H1 (cell line): ENCODE results near the gene CYB5R3. TPM values are rescaled to one million over a fixed set of nuclear protein-coding genes. Genes with fewer than 3 reads are reported as not detected.
"Not testable (repeated sequence)": the region's sequence is repeated elsewhere in the genome, so short reads cannot be mapped to it uniquely, and the experiment has no call there.

Source experiments
- CTCF ChIA-PET: fragments of 300-600 bp; sonication (Branson Sonifier 250); formaldehyde crosslinking; loops from one replicate; lab custom pipeline; 2021; ENCODE audit not compliant: partially characterized antibody; lab: Charles Lee
- POLR2A ChIA-PET: fragments of 300-600 bp; sonication (Branson Sonifier 250); formaldehyde crosslinking; loops from one replicate; lab custom pipeline; 2021; ENCODE audit warnings: inconsistent platforms; ENCODE audit not compliant: partially characterized antibody; lab: Charles Lee
- DNase-seq, 2 experiments: peaks; one replicate each; pipeline versions ENCODE4 v3.0.0 to v3.0.0-alpha.2; 2010 to 2022; ENCODE audit warnings: low spot score in 2 of 2, low read depth in 1 of 2, mixed read lengths in 1 of 2
- FAIRE-seq: peaks from 2 replicates; lab custom pipeline; 2011; peaks lifted over from hg19 to GRCh38; lab: Jason Lieb, UNC
- H2AFZ ChIP-seq: 2 replicates; pipeline ENCODE4 v1.8.1; 2012; ENCODE audit warnings: low read length, inconsistent platforms
- H2AK5ac ChIP-seq: 2 replicates; pipeline ENCODE4 v1.6.1; 2013; ENCODE audit warnings: low read depth, low read length
- H2BK120ac ChIP-seq: replicated peaks from 2 replicates; pipeline ENCODE3; 2013; ENCODE audit warnings: low read depth, low read length, inconsistent platforms
- H2BK12ac ChIP-seq: 2 replicates; pipeline ENCODE4 v1.6.1; 2013; ENCODE audit warnings: low read depth, low read length
- H2BK15ac ChIP-seq: 2 replicates; pipeline ENCODE4 v1.6.1; 2013; ENCODE audit warnings: low read length
- H2BK20ac ChIP-seq: 2 replicates; pipeline ENCODE4 v1.6.1; 2013; ENCODE audit warnings: low read length
- H2BK5ac ChIP-seq: 2 replicates; pipeline ENCODE4 v1.6.1; 2013; ENCODE audit warnings: low read depth, low read length
- H3K14ac ChIP-seq: 2 replicates; pipeline ENCODE4 v1.6.1; 2013; ENCODE audit warnings: inconsistent platforms; ENCODE audit not compliant: insufficient read length
- H3K18ac ChIP-seq: 2 replicates; pipeline ENCODE4 v1.6.1; 2013; ENCODE audit warnings: low read length; ENCODE audit errors: extremely low read depth
- H3K23ac ChIP-seq: 2 replicates; pipeline ENCODE4 v1.6.1; 2013; ENCODE audit warnings: inconsistent platforms; ENCODE audit not compliant: insufficient read length
- H3K23me2 ChIP-seq: 2 replicates; pipeline ENCODE4 v1.6.1; 2013; ENCODE audit warnings: low read depth, low read length
- H3K27ac ChIP-seq: 2 replicates; pipeline ENCODE4 v1.6.1; 2011; ENCODE audit warnings: low read depth, low read length, inconsistent platforms
- H3K27me3 ChIP-seq, 4 experiments: replicated peaks in 1 of 4; 1 replicate in 1 of 4; 2 replicates in 3 of 4; pipeline versions ENCODE4 v1.6.1 to v1.8.1; 2011 to 2013; ENCODE audit warnings: low read length in 3 of 4, mild to moderate bottlenecking in 3 of 4, inconsistent platforms in 2 of 4, mixed read lengths in 2 of 4, moderate library complexity in 1 of 4; ENCODE audit not compliant: control insufficient read depth in 3 of 4, insufficient read depth in 3 of 4; ENCODE audit errors: extremely low read depth in 1 of 4
- H3K36me3 ChIP-seq, 4 experiments: 2 replicates each; pipeline versions ENCODE4 v1.6.1 to v1.8.1; 2011 to 2013; ENCODE audit warnings: mild to moderate bottlenecking in 4 of 4, low read length in 3 of 4, moderate library complexity in 2 of 4, control low read depth in 1 of 4, inconsistent platforms in 1 of 4; ENCODE audit not compliant: insufficient read depth in 4 of 4, control insufficient read depth in 2 of 4
- H3K4ac ChIP-seq: replicated peaks from 2 replicates; pipeline ENCODE3; 2013; ENCODE audit warnings: low read length, low read depth, mixed read lengths, inconsistent platforms; ENCODE audit not compliant: insufficient read length
- H3K4me1 ChIP-seq, 4 experiments: replicated peaks in 1 of 4; 1 replicate in 1 of 4; 2 replicates in 3 of 4; pipeline versions ENCODE4 v1.6.1 to v1.8.1; 2011 to 2013; ENCODE audit warnings: low read length in 3 of 4, inconsistent platforms in 2 of 4, mixed read lengths in 1 of 4; ENCODE audit not compliant: insufficient read depth in 4 of 4, control insufficient read depth in 3 of 4
- H3K4me2 ChIP-seq, 2 experiments: 2 replicates each; pipeline versions ENCODE4 v1.6.1 to v1.8.1; 2011 to 2013; ENCODE audit warnings: low read depth in 2 of 2, low read length in 2 of 2, control low read depth in 1 of 2, inconsistent platforms in 1 of 2, mild to moderate bottlenecking in 1 of 2; ENCODE audit not compliant: insufficient read depth in 1 of 2
- H3K4me3 ChIP-seq, 4 experiments: fragments of 200-600, 300-600 bp in 1 of 4; sonication (generic), shearing (Covaris generic), sonication (Bioruptor Twin) in 1 of 4; 2 replicates each; pipeline versions ENCODE4 v1.5.1 to v1.8.1; 2011 to 2016; ENCODE audit warnings: low read length in 4 of 4, low read depth in 3 of 4, control low read depth in 2 of 4, inconsistent platforms in 2 of 4, mild to moderate bottlenecking in 2 of 4, mixed read lengths in 1 of 4, moderate library complexity in 1 of 4; ENCODE audit not compliant: insufficient read depth in 2 of 4; ENCODE audit errors: extremely low read depth in 1 of 4
- H3K56ac ChIP-seq: replicated peaks from 2 replicates; pipeline ENCODE3; 2013; ENCODE audit warnings: low read depth, mild to moderate bottlenecking, mixed read lengths, low read length, inconsistent platforms; ENCODE audit not compliant: insufficient read length
- H3K79me1 ChIP-seq: 2 replicates; pipeline ENCODE4 v1.6.1; 2013; ENCODE audit warnings: low read depth, low read length, control low read depth
- H3K79me2 ChIP-seq, 2 experiments: 2 replicates each; pipeline versions ENCODE4 v1.6.1 to v1.8.1; 2012 to 2013; ENCODE audit warnings: low read length in 2 of 2, mild to moderate bottlenecking in 2 of 2, inconsistent platforms in 1 of 2; ENCODE audit not compliant: insufficient read depth in 2 of 2, control insufficient read depth in 1 of 2
- H3K9ac ChIP-seq, 4 experiments: replicated peaks in 1 of 4; 1 replicate in 1 of 4; 2 replicates in 3 of 4; pipeline versions ENCODE4 v1.6.1 to v1.8.1; 2011 to 2013; ENCODE audit warnings: low read depth in 3 of 4, low read length in 3 of 4, control low read depth in 2 of 4, mild to moderate bottlenecking in 2 of 4, moderate library complexity in 2 of 4, inconsistent platforms in 1 of 4; ENCODE audit errors: extremely low read depth in 1 of 4
- H3K9me3 ChIP-seq, 2 experiments: 2 replicates each; pipeline versions ENCODE4 v1.6.1 to v1.8.1; 2012 to 2013; ENCODE audit warnings: mild to moderate bottlenecking in 2 of 2, moderate library complexity in 2 of 2, control low read depth in 1 of 2, inconsistent platforms in 1 of 2, low read depth in 1 of 2, low read length in 1 of 2, mixed read lengths in 1 of 2; ENCODE audit not compliant: insufficient read depth in 2 of 2
- H4K20me1 ChIP-seq, 2 experiments: replicated peaks in 1 of 2; 2 replicates each; pipeline versions ENCODE3 to v1.8.1; 2011 to 2013; ENCODE audit warnings: inconsistent platforms in 2 of 2, low read length in 2 of 2, mild to moderate bottlenecking in 1 of 2; ENCODE audit not compliant: insufficient read depth in 2 of 2, control insufficient read depth in 1 of 2
- H4K5ac ChIP-seq: 2 replicates; pipeline ENCODE4 v1.6.1; 2013; ENCODE audit warnings: low read length, low read depth, mixed read lengths, inconsistent platforms; ENCODE audit not compliant: insufficient read length
- H4K8ac ChIP-seq: 2 replicates; pipeline ENCODE4 v1.8.0; 2013; ENCODE audit warnings: mild to moderate bottlenecking, moderate library complexity, low read length, inconsistent platforms; ENCODE audit not compliant: insufficient read depth; ENCODE audit errors: extremely low read depth
- H4K91ac ChIP-seq: replicated peaks from 2 replicates; pipeline ENCODE3; 2013; ENCODE audit warnings: low read length, mixed read lengths, inconsistent platforms; ENCODE audit not compliant: insufficient read length
- WGBS, 2 experiments: shearing (Covaris generic) in 1 of 2; methylation state at CpG; one replicate each; pipeline versions ENCODE4 v1.1.6 to v1.1.7; 2013 to 2015; ENCODE audit warnings: low lambda C conversion rate in 2 of 2, mixed read lengths in 2 of 2, inconsistent platforms in 1 of 2, low coverage in 1 of 2, missing lambda C conversion rate in 1 of 2; ENCODE audit not compliant: insufficient replicate concordance in 2 of 2, insufficient coverage in 1 of 2, insufficient read length in 1 of 2; ENCODE audit errors: extremely low coverage in 1 of 2, missing lambda C conversion rate in 1 of 2; 5-methylcytosine and 5-hydroxymethylcytosine counted together
- polyA plus RNA-seq, 7 experiments: library from polyadenylated mRNA; depleted of rRNA in 3 of 7; stranded (reverse) in 5 of 7; unstranded in 2 of 7; fragments of >200 nt in 5 of 7; fragments of 200-250 nt in 2 of 7; gene quantifications; 1 replicate in 5 of 7; 2 replicates in 1 of 7; 4 replicates in 1 of 7; pipeline versions ENCODE4 v1.2.1 to v1.2.3, GENCODE V29; 2011 to 2013; ENCODE audit warnings: missing spikeins in 2 of 7, mixed read lengths in 2 of 7
- total RNA-seq: library from RNA; stranded (reverse); fragmentation: NEBNext Ultra II Directional; extraction: Animal tissue kit (Norgen Biotek cat#: 25700); gene quantifications from 2 replicates; pipeline ENCODE4 v1.2.1, GENCODE V29; 2021

Gene CYB5R3
- total and polyA plus RNA-seq, 2 of the 8 experiments (the other 6 are each of a cell fraction or from before 2014, with no cell fraction given) = 75.3 to 113 TPM

DNA sequence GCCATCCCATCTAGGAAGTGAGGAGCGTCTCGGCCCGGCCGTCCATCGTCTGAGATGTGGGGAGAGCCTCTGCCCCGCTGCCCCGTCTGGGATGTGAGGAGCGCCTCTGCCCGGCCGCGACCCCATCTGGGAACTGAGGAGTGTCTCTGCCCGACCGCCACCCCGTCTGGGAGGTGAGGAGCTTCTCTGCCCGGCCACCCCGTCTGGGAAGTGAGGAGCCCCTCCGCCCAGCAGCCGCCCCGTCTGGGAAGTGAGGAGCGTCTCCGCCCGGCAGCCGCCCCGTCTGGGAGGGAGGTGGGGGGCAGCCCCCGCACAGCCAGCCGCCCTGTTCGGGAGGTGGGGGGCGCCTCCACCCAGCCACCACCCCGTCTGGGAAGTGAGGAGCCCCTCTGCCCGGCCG lies 41.6 kb downstream of the CYB5R3 start:
- H3K56ac ChIP-seq, H3K27ac ChIP-seq, H3K4me3 ChIP-seq, DNase-seq, H3K18ac ChIP-seq, H2BK15ac ChIP-seq, H3K9ac ChIP-seq, H3K14ac ChIP-seq, H3K23me2 ChIP-seq, H3K4ac ChIP-seq, H4K5ac ChIP-seq, FAIRE-seq, H3K4me1 ChIP-seq, H3K4me2 ChIP-seq, H3K27me3 ChIP-seq, H2BK20ac ChIP-seq, H2AFZ ChIP-seq, H4K91ac ChIP-seq, H3K9me3 ChIP-seq, H3K23ac ChIP-seq, H2BK5ac ChIP-seq, H2BK12ac ChIP-seq, H2AK5ac ChIP-seq, H4K8ac ChIP-seq, H2BK120ac ChIP-seq: not testable (repeated sequence)
- Histone ChIP-seq H3K79me2 (peaks cover 39 to 90% of the 10 kb centered on the region in 2 experiments), H3K79me1 (peaks cover 21% of the 10 kb centered on the region), H4K20me1 (peaks cover 21 to 33% of the 10 kb centered on the region in 2 experiments), H3K36me3 (peaks cover 5 to 22% (median 14%) of the 10 kb centered on the region in 4 experiments)
- 88% methylated on average over 10 of the region's 31 CpGs; no CpG with 5 or more reads in 1 of the 2 experiments for WGBS, 2 experiments
- ChIA-PET POLR2A (interaction anchor here (1.4 to 28.3 kb wide), 3 partner anchors 3 to 14 kb away, joined by 3 to 399 read pairs (median 399); partner anchors contain the start of gene POLDIP3), CTCF (interaction anchor here (0.6 to 1.5 kb wide), 2 partner anchors 81 to 213 kb away, joined by 3 read pairs; no protein-coding TSS in a partner anchor)
